IMR-90 (cell line): ENCODE measurements around the gene WDR74.

Experiments
- BHLHE40 ChIP-seq: fragments of 150-350 bp; IDR thresholded peaks from 2 replicates; pipeline ENCODE4 v1.6.1; 2016; ENCODE audit warnings: mild to moderate bottlenecking, low read depth, low read length
- CEBPB ChIP-seq: IDR thresholded peaks from 2 replicates; pipeline ENCODE4 v1.6.1; 2012; ENCODE audit warnings: low read depth, low read length, improper control_type of control experiment
- CTCF ChIP-seq: conservative IDR thresholded peaks from 2 replicates; pipeline ENCODE4 v1.5.1; 2012; ENCODE audit warnings: mild to moderate bottlenecking, low read depth, low read length, improper control_type of control experiment
- ELK1 ChIP-seq: fragments of 150-350 bp; IDR thresholded peaks from 2 replicates; pipeline ENCODE4 v1.6.1; 2016; ENCODE audit warnings: low read depth, mild to moderate bottlenecking, low read length, moderate library complexity, borderline replicate concordance
- FOS ChIP-seq: fragments of 150-350 bp; IDR thresholded peaks from 2 replicates; pipeline ENCODE4 v1.6.1; 2016; ENCODE audit warnings: low read depth, low read length
- MXI1 ChIP-seq: IDR thresholded peaks from 2 replicates; pipeline ENCODE4 v1.6.1; 2012; ENCODE audit warnings: low read depth, mild to moderate bottlenecking, low read length, moderate library complexity, borderline replicate concordance
- POLR2A ChIP-seq: IDR thresholded peaks from 2 replicates; pipeline ENCODE4 v1.6.1; 2012; ENCODE audit warnings: mild to moderate bottlenecking, low read depth, low read length
- RAD21 ChIP-seq: IDR thresholded peaks from 2 replicates; pipeline ENCODE4 v1.6.1; 2012; ENCODE audit warnings: low read length, improper control_type of control experiment
- RCOR1 ChIP-seq: IDR thresholded peaks from 2 replicates; pipeline ENCODE4 v1.6.1; 2012; ENCODE audit warnings: mild to moderate bottlenecking, low read length, improper control_type of control experiment; ENCODE audit not compliant: insufficient replicate concordance
- RFX5 ChIP-seq: IDR thresholded peaks from 2 replicates; pipeline ENCODE4 v1.8.0; 2012; ENCODE audit warnings: low read depth, mild to moderate bottlenecking, low read length, moderate library complexity
- SMC3 ChIP-seq: fragments of 150-350 bp; IDR thresholded peaks from 2 replicates; pipeline ENCODE4 v1.6.1; 2016; ENCODE audit warnings: low read depth, mild to moderate bottlenecking, antibody characterized with exemption, low read length, moderate library complexity
- USF2 ChIP-seq: fragments of 150-350 bp; IDR thresholded peaks from 2 replicates; pipeline ENCODE4 v1.6.1; 2017; ENCODE audit warnings: mild to moderate bottlenecking, antibody characterized with exemption, low read length, low read depth

DNA sequence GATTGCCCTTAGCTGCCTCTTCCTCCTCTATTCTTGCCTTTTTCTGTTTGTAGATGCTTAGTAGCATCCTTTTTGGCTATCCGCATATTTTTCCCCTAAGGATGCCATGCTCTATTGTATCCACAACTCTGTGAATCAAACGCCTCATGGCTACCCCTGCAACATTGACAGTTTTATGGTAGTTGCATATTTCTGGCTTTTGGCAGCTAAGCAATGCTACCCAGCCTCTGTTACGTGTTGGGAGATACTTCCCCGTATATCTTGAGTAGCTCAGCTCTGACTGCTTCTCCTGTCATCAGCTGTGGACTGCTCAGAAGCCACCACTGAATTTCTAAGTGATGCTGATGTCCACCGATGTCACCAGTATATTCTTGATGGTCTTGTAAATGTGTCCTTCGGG, 26.2 kb upstream of the WDR74 start:
- TF ChIP-seq CTCF (no peak), RCOR1 (no peak), POLR2A (no peak), RAD21 (no peak), ELK1 (no peak), CEBPB (no peak), FOS (no peak), SMC3 (no peak), USF2 (no peak), BHLHE40 (no peak), MXI1 (no peak), RFX5 (no peak)
